Gastroesophageal sphincter (tissue), 3 donors: ENCODE data around the gene GLI1.

Experiments
- POLR2A ChIP-seq, 2 donors: fragments of 450-650 bp; IDR thresholded peaks; one replicate each; pipeline ENCODE4 v1.6.1; 2017; ENCODE audit warnings: antibody characterized with exemption in 2 of 2, mild to moderate bottlenecking in 2 of 2, moderate library complexity in 1 of 2
- TF ChIP-seq, protein P1 (sequence below), 4 experiments: fragments of 200-600 bp in 2 of 4; fragments of 450-650 bp in 2 of 4; sonication (generic) in 1 of 4; IDR thresholded peaks; one replicate each; pipeline ENCODE4 v1.5.1; 2017 to 2019; ENCODE audit warnings: antibody characterized with exemption in 4 of 4, mild to moderate bottlenecking in 2 of 4, moderate library complexity in 2 of 4

DNA sequence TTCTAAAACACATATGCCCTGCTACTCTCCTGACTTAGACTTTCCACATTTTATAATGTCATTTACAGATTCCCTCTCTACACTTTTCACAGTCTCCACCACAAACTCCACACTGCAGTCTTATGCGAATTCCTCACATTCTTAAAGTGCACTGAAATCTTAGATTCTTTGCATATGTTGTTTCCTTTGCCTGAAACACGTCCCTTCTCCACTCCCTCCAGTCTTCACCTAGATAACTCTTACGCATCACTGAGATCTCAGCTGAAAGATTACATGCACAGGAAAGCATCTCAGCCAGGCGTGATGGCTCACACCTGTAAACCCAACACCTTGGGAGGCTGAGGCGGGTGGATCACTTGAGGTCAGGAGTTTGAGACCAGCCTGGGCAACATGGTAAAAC is 23.9 kb downstream of the GLI1 start:
- TF ChIP-seq, protein P1, sequence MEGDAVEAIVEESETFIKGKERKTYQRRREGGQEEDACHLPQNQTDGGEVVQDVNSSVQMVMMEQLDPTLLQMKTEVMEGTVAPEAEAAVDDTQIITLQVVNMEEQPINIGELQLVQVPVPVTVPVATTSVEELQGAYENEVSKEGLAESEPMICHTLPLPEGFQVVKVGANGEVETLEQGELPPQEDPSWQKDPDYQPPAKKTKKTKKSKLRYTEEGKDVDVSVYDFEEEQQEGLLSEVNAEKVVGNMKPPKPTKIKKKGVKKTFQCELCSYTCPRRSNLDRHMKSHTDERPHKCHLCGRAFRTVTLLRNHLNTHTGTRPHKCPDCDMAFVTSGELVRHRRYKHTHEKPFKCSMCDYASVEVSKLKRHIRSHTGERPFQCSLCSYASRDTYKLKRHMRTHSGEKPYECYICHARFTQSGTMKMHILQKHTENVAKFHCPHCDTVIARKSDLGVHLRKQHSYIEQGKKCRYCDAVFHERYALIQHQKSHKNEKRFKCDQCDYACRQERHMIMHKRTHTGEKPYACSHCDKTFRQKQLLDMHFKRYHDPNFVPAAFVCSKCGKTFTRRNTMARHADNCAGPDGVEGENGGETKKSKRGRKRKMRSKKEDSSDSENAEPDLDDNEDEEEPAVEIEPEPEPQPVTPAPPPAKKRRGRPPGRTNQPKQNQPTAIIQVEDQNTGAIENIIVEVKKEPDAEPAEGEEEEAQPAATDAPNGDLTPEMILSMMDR (IDR thresholded peaks at IDR 0.05) = no peak
- no peak for TF ChIP-seq POLR2A (IDR thresholded peaks at IDR 0.05)
